Stimulated activated CD4-positive, alpha-beta T cell treated with anti-CD3 and anti-CD28 coated beads, Interleukin-1b, Interleukin-23, amount 100 ng/mL, for 4 hours (primary cell): ENCODE results near the gene SYT14.

Source experiments
- DNase-seq, 2 donors: peaks; one replicate each; pipeline ENCODE4 v3.0.0-alpha.2; 2020; ENCODE audit warnings: low read depth in 2 of 2

The SYT14 gene

DNA sequence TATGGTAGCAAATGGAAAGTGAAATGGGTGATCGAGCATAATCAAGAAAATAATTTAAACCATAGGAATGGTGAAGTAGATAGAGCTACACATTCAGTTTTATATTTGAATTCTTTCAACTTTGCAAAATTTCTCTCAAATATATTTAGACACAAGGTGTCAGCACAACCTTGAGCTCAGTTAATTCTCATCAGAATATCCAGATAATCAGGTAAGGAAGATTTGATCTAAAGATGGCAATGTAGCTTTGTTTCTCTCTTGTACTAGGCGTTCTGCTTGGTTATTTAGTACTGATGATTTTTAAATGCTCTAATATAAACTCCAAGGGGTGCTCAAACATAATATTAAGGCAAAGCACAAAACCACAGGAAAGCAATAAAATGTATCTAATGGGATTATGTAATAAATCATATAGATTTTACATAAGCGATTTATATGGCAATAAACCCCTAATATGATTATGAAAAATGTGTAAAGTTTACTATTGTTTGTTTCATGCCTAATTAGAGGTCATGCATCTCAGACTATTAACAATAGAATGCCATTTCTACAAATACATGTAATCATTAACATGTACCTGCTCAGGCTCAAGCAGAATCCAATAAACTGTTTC is 262.2 kb downstream of the SYT14 start:
- no peak for DNase-seq

GRCh38 chr1:210201681-210202080 is 263.7 kb downstream of the SYT14 start:
- no peak for DNase-seq

DNA sequence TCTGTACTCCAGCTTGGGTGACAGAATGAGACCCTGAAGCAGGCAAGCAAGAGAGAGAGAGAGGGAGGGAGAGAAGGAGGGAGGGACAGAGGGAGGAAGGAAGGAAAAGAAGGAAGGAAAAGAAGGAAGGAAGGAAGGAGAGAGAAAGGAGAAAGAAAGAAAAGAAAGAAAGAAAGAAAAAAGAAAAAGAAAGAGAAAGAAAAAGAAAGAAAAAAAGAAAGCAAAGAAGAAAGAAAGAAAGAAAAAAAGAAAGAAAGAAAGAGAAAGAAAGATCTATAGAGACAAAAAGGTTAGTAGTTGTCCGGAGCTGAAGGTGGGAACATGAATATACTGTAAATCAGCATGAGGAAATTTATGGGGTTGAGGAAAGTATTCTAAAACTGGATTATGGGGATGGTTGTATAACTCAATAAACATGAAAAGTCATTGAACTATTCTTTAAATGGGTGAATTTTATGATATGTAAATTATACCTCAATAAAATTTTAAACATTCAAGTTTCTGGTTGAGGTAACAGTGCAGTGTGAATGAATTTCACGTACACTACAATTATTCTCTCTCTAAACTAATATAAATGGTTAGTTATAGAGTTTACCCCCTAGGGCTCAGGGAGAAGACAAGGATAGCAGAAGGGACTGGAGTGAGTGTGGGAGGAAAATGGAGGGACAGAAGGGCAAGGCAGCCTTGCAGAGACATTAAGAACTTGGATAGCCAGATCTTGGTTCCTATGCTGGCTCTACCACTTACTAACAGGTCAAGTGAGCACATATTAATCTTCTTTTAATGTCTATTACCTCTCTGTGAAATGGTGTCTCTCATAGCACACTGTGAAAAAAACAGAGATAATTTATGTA is 269.8 kb downstream of the SYT14 start:
- no peak for DNase-seq

DNA sequence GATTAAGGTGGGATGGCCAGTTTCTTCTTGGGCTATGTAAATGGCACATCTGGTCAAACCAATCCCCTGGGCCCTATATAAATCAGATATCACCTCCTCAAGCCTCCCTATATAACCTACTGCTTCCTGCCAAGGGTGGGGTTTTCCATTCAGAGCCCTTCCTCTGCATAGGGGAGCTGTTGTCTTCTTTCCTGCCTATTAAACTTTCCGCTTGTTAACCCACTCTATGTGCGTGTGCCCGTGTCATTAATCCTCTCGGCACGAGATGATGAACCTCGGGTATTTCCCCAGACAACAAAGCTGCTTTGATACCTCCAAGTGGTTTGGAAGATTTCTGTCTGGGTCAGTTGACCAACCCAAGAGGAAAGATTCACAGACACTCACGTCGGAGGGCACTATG is 275.3 kb downstream of the SYT14 start:
- no peak for DNase-seq

DNA sequence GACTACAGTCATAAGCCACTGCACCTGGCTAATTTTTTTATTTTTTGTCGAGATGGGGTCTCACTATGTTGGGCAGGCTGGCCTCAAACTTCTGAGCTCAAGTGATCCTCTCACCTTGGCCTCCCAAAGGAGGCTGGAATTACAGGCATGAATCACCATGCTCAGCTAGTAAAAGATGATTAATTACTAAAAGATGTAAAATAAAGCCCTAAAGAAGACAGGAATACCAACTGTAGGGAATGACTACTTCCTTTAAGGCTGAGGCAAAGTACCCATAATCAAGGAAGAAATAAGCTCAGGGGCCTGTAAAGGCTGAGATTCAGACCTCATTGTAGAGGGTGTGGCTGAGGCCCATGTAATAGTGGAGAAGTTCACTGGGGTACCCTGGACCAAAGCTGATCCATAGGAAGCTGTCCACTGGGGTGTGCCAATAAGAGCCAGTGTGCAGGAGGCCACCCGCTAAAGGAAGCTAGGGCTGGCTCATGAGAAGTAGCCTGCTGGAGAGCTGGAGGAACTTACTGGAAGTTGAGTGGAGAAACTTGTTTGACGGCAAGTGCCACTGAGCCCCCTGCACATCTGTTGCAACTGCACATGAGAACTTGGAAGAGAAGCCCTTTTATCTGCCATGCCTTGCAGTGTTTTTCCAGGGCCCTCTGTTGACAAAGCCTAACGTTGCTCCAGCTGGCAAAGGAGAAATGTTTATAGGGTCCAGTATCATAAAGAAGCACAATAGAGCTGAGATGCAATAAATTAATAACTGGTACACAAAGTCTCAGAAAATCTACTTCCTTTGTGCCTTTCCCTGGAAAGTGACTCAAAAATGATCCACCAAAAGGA is 276.8 kb downstream of the SYT14 start:
- DNase-seq: no peak

DNA sequence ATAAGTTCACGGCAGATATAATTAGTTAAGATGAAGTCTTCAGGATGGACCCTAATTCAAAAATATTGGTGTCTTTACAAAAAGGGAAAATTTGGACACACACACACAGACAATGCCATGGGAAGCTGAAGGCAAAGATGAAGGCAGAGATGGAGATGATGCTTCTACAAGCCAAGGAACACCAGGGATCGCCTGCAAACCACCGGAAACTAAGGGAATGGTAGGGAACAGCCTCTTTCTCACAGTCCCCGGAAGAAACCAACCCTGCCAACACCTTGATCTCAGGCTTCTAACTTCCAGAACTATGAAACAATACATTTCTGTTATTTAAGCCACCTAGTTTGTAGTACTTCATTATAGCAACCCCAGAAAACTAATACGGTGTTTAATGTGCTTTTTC is 279.5 kb downstream of the SYT14 start:
- no peak for DNase-seq

DNA sequence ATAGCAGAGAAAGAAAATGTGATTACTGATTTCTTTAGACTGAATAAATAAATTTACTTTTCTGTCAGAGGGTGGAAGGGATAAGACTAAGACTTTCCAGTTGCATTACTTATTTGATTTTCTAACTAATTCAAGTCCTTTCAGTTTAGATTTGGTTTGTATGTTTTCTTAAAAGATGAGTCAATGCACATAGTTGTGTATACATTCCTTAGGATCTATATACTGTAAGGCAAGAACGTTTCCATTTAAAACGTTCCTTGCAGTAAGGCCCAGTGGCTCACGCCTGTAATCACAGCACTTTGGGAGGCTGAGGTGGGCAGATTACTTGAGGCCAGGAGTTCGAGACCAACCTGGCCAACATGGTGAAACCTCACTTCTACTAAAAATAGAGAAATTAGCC is 280.0 kb downstream of the SYT14 start:
- DNase-seq: no peak
